ENCODE data around the gene NODAL.

DNA sequence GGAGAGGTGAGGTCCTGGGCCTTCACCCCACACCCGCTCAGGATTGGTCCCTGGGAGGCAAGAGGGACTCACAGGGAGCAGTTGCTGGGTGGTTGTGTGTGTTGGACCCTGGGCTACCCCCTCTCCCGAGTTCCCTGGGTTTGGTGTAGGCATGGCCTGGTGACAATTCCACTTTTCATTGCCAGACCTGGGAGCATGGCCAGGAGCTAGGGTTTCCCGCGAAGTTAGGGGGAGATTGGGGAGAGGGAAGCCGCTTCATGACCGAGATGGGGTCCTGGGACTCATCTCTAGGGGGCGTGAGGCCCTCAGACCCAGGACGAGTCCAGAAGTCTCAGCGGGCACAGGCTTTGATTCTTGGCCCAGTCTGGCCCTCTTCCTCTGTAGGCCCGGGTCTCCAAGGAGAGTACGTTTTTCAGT lies 37.7 kb upstream of the NODAL start:
- TF ChIP-seq ZNF70 (CRISPR knock-in tag; IDR thresholded peaks at IDR 0.05) (no peak), ZNF8 (CRISPR knock-in tag; IDR thresholded peaks at IDR 0.05) (no peak), ZFP3 (CRISPR knock-in tag; IDR thresholded peaks at IDR 0.05) (no peak), ZFP30 (CRISPR knock-in tag; IDR thresholded peaks at IDR 0.05) (no peak), ZNF565 (CRISPR knock-in tag; conservative IDR thresholded peaks at IDR 0.05; ENCODE audit: low read depth) (no peak), ARNTL (CRISPR knock-in tag; IDR thresholded peaks at IDR 0.05; ENCODE audit: borderline replicate concordance, low read depth) (no peak), RARB (CRISPR knock-in tag; IDR thresholded peaks at IDR 0.05) (no peak), TCF4 (CRISPR knock-in tag; IDR thresholded peaks at IDR 0.05; ENCODE audit: borderline replicate concordance) (no peak), ZC3H10 (CRISPR knock-in tag; IDR thresholded peaks at IDR 0.05) (no peak), SNAI2 (CRISPR knock-in tag; IDR thresholded peaks at IDR 0.05) (no peak), GLIS3 (CRISPR knock-in tag; IDR thresholded peaks at IDR 0.05) (no peak)
- TF ChIP-seq, protein P1, sequence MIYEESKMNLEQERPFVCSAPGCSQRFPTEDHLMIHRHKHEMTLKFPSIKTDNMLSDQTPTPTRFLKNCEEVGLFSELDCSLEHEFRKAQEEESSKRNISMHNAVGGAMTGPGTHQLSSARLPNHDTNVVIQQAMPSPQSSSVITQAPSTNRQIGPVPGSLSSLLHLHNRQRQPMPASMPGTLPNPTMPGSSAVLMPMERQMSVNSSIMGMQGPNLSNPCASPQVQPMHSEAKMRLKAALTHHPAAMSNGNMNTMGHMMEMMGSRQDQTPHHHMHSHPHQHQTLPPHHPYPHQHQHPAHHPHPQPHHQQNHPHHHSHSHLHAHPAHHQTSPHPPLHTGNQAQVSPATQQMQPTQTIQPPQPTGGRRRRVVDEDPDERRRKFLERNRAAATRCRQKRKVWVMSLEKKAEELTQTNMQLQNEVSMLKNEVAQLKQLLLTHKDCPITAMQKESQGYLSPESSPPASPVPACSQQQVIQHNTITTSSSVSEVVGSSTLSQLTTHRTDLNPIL (CRISPR knock-in tag; IDR thresholded peaks at IDR 0.05; ENCODE audit: low read depth), result no peak
- TF ChIP-seq, protein P2, sequence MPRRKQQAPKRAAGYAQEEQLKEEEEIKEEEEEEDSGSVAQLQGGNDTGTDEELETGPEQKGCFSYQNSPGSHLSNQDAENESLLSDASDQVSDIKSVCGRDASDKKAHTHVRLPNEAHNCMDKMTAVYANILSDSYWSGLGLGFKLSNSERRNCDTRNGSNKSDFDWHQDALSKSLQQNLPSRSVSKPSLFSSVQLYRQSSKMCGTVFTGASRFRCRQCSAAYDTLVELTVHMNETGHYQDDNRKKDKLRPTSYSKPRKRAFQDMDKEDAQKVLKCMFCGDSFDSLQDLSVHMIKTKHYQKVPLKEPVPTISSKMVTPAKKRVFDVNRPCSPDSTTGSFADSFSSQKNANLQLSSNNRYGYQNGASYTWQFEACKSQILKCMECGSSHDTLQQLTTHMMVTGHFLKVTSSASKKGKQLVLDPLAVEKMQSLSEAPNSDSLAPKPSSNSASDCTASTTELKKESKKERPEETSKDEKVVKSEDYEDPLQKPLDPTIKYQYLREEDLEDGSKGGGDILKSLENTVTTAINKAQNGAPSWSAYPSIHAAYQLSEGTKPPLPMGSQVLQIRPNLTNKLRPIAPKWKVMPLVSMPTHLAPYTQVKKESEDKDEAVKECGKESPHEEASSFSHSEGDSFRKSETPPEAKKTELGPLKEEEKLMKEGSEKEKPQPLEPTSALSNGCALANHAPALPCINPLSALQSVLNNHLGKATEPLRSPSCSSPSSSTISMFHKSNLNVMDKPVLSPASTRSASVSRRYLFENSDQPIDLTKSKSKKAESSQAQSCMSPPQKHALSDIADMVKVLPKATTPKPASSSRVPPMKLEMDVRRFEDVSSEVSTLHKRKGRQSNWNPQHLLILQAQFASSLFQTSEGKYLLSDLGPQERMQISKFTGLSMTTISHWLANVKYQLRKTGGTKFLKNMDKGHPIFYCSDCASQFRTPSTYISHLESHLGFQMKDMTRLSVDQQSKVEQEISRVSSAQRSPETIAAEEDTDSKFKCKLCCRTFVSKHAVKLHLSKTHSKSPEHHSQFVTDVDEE (CRISPR knock-in tag; IDR thresholded peaks at IDR 0.05), result no peak
- TF ChIP-seq, protein P3, sequence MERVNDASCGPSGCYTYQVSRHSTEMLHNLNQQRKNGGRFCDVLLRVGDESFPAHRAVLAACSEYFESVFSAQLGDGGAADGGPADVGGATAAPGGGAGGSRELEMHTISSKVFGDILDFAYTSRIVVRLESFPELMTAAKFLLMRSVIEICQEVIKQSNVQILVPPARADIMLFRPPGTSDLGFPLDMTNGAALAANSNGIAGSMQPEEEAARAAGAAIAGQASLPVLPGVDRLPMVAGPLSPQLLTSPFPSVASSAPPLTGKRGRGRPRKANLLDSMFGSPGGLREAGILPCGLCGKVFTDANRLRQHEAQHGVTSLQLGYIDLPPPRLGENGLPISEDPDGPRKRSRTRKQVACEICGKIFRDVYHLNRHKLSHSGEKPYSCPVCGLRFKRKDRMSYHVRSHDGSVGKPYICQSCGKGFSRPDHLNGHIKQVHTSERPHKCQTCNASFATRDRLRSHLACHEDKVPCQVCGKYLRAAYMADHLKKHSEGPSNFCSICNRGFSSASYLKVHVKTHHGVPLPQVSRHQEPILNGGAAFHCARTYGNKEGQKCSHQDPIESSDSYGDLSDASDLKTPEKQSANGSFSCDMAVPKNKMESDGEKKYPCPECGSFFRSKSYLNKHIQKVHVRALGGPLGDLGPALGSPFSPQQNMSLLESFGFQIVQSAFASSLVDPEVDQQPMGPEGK (CRISPR knock-in tag; IDR thresholded peaks at IDR 0.05; ENCODE audit: borderline replicate concordance), result no peak

Measured in SK-N-SH treated with all-trans-retinoic acid at 6 μM for 48 hours (cell line).